ENCODE results near the gene HSPB1.
"Not testable (repeated sequence)": the region's sequence is repeated elsewhere in the genome, so short reads cannot be mapped to it uniquely, and the experiment has no call there.

HSPB1 gene

DNA sequence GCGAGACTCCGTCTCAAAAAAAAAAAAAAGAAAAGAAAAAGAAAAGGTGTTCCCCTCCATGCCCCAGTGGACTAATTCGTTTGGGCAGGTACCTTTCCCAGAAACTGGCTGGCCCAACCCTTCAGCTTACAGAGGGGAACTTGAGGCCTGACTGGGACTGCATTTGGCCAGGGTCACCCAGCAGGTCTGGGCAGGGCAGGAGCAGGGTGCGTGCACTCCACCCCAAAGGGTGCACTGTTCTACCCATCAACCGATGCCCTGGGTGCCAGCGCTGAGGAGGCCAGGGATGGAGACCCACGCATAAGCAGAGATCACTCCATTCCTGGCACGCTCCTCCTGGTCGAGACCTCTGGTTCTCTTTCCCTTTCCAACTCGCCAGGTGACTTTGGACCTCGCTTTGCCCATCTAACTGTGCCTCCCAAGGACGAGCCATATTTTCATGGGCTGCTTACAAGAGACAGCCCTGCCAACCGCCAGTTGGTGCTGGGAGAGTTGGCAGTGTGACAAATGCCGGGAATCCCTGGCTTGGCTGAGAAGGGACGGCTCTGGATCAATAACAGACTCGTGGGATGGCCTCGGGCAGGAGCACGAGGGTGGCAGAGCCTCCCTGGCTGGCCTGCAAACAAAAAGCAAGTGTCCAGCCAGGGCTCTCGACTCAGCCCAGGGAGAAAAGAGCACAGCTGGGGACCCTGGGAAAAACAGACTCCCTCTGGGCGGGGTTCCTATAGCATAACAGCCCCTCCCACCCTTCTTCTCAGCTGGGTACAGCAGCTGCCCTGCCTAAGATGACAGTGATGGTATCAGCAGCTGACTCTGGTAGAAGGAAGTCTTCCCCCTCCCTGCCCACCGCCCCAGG lies 7.9 kb downstream of the HSPB1 start:
- DNase-seq: no peak

DNA sequence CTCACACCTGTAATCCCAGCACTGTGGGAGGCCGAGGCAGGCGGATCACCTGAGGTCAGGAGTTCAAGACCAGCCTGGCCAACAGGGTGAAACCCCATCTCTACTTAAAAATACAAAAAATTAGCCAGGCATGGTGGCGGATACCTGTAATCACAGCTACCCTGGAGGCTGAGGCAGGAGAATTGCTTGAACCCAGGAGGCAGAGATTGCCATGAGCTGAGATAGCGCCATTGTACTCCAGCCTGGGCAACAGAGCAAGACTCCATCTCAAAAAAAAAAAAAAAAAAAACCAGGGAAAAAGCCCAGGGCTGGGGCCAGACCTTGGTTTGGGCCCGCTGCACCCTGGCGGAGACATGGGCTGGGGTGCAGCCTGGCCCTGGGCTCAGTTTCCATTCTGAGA lies 9.4 kb downstream of the HSPB1 start:
- DNase-seq: not testable (repeated sequence)

DNA sequence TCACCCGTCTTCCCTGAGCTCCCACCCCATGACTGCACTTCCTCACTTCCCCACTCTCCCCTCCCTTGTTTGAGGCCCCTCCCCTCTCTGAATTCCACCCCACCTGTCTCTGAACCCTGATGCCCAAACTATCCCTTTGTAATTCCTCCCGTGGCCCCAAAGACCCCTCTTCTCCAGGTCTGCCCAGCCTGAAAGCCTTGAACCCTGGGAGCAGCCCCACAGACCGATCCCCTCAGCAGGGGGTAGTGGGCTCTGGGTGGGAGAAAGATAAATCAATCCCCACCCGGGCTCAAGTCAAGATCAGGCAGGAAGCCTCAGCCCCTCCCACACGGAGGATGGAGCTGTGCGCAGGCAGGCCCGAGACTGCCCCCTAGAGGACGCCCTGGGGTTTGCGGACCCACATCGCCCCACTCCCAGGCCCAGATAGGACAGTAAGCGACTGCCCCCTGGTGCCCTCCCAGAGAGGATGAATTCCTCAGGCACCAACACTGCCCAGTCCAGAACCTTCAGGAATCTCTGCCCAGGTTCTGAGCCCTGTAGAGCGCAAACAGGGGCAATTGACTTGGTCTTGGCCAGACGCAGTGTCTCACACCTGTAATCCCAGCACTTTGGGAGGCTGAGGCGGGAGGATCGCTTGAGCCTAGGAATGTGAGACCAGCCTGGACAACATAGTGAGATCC lies 11.7 kb downstream of the HSPB1 start:
- peak; percentile 87 for DNase-seq

DNA sequence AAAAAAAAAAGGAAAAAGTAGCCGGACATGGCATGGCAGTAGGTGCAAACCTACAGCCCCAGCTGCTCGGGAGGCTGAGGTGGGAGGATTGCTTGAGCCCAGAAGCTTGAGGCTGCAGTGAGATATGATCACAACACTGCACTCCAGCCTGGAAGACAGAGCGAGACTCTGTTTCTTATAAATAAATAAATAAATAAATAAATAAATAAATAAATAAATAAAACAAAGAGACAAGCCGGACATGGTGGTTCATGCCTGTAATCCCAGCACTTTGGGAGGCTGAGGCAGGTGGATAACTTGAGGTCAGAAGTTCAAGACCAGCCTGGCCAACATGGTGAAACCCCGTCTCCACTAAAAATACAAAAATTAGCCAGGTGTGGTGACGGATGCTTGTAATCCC lies 12.3 kb downstream of the HSPB1 start:
- DNase-seq: not testable (repeated sequence)

DNA sequence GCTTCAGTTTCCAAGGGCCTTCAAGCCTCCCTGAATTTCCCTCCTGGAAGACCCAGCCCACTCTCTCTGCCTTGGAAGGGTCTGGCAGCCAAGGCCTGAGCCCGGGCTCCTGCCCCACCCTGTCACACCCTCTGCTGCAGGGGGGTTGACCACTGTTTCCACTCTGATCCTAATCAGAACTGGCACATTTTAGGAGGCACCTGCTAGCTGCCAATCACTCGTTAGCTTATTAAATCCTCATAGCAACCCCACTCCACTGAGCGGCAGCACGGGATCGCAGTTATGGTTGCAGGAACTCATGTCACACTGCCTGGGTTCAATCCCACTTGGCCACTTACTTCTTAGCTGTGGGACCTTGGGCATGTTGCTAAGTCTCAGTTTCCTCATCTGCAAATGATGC lies 12.9 kb downstream of the HSPB1 start:
- DNase-seq: peak; percentile 56

DNA sequence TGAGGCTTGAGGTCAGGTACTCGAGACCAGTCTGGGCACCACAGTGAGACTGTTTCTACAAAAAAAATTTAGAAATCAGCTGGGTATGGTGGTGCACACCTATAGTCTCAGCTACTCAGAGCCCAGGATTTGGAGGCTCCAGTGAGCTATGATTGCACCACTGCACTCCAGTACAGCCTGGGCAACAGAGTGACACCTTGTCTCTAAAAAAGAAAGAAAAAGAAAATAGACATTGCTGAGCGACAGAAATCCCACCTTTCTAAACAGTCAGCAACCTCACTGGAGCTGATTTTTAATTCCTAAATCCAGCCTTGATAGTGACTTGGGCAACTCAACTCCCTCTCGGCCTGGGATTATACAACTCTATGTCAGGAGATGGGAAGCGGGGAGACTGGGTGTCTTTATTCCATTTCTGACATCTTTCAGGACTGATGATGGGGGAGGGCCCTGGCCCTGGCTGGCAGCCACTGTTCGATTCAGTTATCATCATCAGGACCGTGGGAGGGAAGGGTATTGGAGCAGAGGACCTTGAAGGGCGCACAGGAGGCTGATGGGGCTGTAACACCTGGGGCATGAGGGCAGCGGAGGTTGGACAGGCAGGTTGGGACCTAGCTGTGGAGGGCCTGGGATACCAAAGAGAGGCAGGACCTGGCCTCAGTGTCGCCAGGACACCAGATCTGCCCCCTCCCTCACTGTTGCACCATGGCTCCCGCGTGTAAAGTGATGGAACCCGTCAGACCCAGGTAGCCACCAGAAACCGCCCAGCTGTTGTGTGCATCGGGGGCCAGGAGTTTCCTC lies 14.7 kb downstream of the HSPB1 start:
- DNase-seq: no peak

DNA sequence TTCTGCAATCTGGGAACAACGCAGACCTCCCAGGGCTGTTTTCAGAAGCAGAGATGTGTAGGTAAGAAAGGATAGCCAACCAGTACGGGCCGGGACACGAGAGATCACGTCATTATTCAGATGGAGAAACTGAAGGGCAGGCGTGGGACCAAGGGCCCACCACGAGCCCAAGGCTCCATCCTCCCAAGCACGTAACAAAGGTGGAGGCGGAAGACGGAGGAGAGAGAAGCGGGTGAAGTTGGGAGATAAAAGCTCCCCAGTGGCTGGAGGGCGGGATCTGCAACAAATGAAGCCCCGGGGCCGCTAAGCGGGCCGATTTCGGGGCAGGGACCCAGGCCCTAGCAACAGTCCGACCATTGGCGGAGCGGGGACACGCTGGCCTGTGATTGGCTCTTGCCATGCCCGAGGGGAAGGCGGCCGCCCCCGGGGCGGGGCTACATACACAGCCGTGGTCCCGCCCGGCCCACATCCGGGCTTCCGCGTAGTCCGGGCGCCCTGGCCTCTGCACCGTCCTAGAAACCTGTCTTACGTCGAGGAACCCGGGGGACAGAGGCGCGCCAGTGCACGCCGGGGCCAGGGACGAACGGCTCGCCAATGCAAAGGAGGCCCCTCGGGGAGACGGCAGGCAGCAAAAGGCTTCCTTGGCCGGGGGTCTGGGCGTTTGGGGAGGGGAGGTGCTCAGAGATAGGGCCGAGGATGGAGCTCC lies 15.5 kb downstream of the HSPB1 start:
- DNase-seq: peak; percentile 88

DNA sequence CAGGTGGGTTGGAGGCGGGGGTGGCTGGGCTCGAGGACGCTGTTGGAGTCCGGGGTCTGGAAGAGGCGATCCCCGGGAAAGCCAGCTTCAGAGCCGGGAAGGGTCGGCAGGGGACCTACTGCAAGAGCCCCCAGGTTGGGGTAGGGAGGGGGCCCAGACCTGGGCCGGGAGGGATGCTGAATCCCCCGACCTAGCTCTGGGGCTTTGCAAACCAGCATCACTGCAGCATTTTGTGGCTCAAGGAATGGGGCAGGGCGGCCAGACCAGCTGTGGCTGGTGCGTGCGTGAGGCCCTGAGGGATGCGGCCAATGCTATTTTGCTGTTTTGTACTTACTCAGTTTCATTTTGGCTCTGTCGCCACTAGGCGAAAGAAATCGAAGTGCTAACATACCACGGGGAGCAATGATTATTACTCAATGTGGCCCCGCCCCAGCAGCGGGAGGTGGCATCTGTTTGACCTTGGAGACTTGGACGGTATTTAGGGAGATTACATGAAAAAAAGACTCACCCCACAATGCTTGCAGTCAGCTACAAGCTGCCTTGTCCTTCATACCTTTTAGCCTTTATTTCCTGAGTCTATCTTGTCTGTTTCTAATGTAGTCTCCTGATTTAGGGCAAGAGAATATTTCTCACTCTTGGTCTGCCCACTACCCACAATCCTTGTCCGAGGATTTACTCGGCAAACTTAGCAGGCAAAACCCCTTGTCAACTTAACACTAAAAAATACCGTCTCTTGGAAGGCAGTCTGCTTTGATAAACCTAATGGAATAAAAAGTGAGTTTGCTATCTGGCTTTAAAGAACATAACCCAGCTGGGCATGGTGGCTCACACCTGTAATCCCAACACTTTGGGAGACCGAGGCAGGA lies 16.2 kb downstream of the HSPB1 start:
- peak; percentile 57 for DNase-seq

DNA sequence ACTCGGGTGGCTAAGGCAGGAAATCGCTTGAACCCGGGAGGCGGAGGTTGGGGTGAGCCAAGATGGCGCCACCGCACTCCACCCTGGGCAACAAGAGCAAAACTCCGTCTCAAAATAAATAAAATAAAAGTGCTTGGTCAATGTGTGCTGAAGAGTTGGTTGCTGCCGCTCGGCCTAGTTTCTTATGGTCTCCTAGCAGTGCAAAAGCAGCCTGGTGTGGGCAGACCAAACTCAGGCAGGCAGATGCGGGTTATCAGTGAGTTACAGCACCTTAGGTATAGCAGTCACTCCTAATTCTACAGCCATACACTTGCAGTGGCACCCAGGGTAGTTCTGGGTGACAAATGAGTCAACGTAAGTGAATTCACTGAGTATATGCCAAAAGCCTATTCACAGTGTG lies 22.6 kb downstream of the HSPB1 start:
- DNase-seq: no peak

DNA sequence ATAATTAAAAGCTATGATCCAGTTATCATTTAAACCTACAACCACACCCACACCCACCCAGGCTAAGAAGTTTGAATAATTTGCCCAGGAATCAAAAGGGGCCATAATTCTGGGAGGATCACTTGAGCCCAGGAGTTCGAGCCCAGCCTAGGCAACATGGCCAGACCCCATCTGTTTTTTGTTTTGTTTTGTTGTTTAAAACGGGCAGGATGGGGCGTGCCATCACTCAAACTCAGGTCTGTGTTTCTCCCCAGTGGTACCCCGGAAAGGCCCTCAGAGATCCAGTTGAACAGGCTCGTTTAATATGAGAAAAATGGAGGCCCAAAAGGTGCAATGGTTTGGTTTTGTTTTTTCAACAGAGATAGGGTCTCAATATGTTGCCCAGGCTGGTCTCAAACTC lies 23.3 kb downstream of the HSPB1 start:
- no peak for DNase-seq

DNA sequence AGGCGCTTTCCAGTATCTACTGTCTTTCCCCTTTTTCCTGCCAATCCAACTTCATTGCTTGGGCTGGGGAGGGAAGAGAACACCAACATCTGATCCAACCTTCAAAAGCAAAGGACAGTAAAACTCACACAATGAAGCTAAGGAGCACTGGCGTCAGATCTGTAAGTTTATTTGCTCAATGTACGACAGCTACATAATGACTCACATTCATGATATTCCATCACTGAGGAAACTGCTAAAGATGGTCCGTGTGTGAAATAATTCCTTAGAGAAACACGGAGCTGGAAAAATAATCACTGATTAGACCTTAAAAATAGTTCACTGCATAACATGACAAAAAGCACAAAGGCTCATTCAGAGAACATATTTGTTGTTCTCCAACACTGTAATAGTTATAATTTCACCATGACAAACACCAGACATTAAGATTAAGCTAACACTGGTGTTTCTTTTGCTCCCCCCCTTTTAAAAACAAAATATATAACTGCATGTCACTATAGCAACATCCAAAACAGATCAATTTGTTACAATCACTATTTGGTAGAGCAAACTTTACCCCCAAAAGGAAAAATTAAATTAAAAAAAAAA lies 24.3 kb downstream of the HSPB1 start:
- DNase-seq: no peak

DNA sequence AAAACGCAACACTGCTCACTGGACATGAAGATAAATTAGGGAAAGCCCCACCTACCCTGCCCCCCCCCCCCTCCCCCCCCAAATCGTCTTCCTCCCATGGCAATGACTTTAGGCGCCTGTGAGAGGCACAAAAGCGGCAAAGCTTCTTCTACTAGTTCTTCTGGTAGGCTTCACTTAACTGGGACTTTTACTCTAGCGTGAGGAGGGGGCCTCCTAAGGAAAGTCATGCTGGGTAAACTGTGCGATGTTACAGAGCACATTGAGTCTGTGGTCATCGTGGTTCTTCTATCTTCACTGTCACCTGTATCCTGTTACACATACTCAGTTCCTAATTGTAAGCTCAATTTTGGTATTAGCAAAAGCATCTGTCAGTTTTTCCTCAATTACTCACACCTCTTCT lies 25.1 kb downstream of the HSPB1 start:
- DNase-seq: peak; percentile 76

DNA sequence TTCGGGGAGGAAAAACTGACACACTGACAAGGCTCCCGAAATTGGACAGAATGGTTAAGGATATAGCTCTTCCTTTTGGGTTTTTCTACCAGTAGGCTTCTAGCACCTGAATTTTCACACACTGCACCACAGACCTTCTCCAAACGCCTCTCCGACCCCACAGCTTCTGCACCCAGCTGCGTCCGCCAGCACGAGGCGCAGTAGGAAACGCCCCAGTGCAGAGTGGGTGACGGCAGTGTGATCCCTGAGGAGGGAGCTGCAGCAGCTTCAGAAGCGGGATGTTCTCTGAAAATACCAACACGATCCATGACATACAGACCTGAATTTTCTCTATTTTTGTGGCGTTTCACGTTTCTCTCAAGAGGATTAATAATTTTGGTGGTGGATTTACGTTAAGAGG lies 25.9 kb downstream of the HSPB1 start:
- DNase-seq: no peak

DNA sequence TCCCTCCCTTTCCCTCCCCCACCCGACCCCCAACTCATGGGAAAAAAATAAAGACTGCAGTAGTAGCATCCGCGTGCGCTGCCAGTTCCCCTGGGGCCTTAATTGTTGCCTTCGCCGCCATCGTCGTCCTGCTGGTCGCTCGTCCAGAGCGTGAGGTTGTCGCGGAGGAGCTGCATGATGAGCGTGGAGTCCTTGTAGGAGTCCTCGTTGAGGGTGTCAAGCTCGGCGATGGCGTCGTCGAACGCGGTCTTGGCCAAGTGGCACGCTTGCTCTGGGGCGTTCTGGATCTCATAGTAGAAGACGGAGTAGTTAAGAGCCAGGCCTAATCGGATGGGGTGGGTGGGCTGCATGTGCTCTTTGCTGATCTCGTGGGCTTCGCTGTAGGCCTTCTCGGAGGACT lies 27.0 kb downstream of the HSPB1 start:
- DNase-seq: no peak

DNA sequence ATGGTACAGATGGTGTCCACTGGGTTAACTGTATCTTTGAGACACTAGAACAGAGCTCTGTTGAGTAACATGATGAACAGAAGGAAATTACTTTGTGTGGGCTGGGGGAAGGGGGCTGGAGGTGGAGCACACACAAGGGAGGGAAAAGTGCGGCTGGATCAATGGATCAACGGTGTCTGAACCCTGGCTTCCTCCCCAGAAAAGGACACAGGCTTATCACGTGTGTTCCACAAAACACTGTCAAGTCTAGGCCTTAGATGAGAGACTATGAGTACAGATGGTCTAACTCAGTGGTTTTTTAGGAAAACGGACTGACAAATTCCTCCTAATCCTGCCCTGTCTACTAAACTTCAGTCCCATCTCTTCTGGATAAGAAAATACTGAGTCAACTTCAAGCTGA lies 27.8 kb downstream of the HSPB1 start:
- DNase-seq: no peak

DNA sequence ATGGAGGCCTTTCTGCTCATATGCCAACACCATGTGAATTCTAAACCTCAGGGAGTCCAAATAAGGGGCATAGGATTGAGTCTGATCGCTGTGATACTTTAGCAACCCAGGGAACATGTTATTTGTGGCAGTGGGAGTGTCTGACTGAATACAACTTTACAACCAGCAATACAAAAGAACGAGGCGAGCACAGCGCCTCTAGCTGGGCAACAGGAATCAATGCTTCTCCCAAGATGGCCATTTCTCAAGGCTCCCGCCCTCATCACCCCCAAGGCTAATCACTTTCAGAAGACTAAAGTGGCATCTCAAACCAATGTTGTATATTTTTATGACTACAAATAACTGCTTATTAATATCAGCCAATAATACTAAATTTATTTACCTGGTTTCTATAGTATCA lies 28.2 kb downstream of the HSPB1 start:
- no peak for DNase-seq

DNA sequence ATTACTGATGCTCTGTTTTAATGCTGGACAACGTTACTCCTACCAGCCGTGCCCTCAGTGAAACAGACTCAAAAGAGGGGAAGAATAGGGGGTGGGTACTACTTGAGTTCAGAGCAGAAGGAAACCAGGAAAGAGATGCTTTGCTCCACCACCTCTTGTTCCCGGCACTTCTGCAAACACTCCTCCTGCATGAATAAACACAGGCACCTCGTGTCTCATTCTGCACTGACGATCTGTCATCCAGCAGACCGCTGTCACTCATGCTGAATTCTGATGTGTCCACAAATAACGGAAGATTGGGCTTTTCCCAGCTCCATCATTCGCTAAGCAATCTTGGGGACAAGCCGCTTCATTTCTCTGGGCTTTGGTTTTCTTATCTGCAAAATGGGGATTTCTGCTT lies 29.6 kb downstream of the HSPB1 start:
- DNase-seq: no peak

DNA sequence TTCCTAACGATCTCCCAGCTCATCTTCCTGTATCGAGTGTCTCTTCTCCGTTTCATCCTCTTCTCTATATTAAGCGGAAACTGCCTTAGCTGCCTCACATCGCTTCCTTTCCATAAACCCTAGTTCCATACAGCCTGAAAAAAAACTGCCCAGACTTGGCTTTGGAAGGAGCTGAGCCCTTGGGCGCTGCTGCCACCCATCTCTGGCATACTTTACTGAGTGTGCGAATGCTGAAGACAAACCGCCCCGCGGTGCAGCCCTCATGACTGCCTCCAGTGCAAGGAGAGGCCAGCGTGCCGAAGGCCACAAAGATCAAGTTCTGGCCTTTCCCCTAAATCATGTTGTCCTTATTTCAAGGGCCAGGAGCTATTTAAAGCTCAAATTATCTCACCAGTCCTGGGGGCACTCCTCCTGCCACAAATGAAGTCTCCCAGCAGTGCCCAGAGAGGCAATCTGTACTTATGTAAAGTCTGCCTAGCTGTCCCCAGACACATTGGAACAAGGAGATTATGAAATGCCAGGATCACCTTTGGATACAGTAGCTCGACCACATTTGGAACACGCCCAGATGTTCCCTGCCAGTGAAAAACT lies 31.1 kb downstream of the HSPB1 start:
- no peak for DNase-seq

DNA sequence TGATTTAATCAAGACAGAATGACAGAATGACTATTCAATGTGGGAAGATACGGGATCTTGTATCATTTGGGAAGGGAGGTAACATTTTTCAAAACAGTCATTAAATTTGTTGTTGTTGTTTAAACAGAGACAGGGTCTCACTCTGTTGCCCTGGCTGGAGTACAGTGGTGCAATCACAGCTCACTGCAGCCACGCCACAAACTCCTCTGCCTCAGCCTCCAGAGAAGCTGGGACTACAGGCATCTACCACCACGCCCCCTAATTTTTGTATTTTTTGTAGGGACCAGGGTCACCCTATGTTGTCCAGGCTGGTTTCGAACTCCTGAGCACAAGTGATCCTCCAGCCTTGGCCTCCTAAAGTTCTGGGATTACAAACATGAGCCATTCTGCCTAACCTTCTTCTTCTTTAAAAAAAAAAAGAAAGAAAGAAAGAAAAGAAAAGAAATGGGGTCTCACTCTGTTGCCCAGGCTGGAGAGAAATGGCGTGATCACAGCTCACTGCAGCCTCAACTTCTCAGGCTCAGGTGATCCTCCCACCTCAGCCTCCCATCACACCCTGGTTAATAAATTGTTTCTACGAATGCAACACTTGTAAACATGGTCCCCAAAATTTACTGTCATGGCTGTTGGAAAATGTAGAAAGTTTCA lies 32.0 kb downstream of the HSPB1 start:
- DNase-seq: no peak

DNA sequence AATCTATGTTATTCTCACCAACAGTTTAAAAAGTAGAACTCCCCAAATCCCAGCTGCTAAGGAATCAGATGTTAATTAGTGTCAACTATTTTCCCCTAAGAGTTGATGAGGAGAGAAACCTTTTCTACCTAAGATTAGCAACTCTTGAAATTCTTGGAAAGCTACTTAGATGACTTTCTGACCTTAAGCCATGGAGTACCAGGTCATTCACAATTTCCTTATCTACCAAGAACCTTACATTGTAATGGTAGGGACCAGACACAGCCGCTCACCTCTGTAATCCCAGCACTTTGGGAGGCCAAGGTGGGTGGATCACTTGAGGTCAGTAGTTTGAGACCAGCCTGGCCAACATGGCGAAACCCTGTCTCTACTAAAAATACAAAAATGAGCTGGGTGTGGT lies 32.9 kb downstream of the HSPB1 start:
- not testable (repeated sequence) for DNase-seq

DNA sequence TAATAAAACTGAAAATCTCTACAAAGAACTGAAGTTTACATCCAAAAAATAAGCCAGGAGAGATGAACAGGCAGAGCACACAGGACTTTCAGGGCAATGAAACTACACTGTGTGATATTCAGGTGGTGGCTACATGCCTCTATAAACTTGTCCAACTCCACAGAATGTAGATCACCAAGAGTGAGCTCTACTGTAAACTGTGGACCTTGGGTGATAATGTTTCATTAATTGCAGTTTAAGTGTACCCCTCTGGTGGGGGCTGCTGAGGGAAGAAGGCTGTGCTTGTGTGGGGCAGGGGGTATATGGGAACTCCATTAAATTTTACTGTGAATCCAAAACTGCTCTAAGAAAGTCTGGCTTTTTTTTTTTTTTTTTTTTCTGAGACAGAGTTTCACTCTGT lies 33.6 kb downstream of the HSPB1 start:
- DNase-seq: no peak
